NB4 (cell line): Measurements from ENCODE around the gene SLC51B.

Source experiments
- DNase-seq: peaks from one replicate; pipeline ENCODE4 v3.0.0; 2010; ENCODE audit warnings: low read depth
- H3K4me3 ChIP-seq: one replicate; pipeline ENCODE4 v1.5.1; 2011; ENCODE audit warnings: mild to moderate bottlenecking, low read depth, low read length, moderate library complexity
- CTCF ChIP-seq: IDR thresholded peaks from one replicate; pipeline ENCODE4 v1.5.1; 2012; ENCODE audit warnings: low read depth, low read length
- MAX ChIP-seq: IDR thresholded peaks from 2 replicates; pipeline ENCODE4 v1.6.1; 2011; ENCODE audit warnings: low read depth, low read length
- MYC ChIP-seq: IDR thresholded peaks from 2 replicates; pipeline ENCODE4 v1.6.1; 2011; ENCODE audit warnings: low read depth, low read length
- POLR2A ChIP-seq: IDR thresholded peaks from 2 replicates; pipeline ENCODE4 v1.6.1; 2011; ENCODE audit warnings: mild to moderate bottlenecking; ENCODE audit not compliant: insufficient read length; ENCODE audit errors: extremely low read depth

The SLC51B gene

GRCh38 chr15:65057549-65057940 lies 12.4 kb downstream of the SLC51B start:
- TF ChIP-seq POLR2A, result no peak
- no peak for TF ChIP-seq MYC
- TF ChIP-seq CTCF, result no peak
- TF ChIP-seq MAX, result no peak
- DNase-seq, result no peak
- no peak overlapping the region for H3K4me3 ChIP-seq

- DNase-seq, result no peak
- H3K4me3 ChIP-seq, result no peak overlapping the region
- no peak for TF ChIP-seq CTCF
These were observed 13.5 kb downstream of the SLC51B start for GRCh38 chr15:65058394-65059368.

GRCh38 chr15:65059369-65059750 lies 14.2 kb downstream of the SLC51B start:
- DNase-seq, result no peak
- H3K4me3 ChIP-seq, result no peak overlapping the region
- TF ChIP-seq CTCF, result no peak
- no peak for TF ChIP-seq MAX
- no peak for TF ChIP-seq MYC
- TF ChIP-seq POLR2A, result no peak

GRCh38 chr15:65059931-65060596 lies 14.9 kb downstream of the SLC51B start:
- no peak for DNase-seq
- no peak overlapping the region for H3K4me3 ChIP-seq
- TF ChIP-seq MAX (no peak), POLR2A (no peak)

GRCh38 chr15:65060641-65061397 lies 15.6 kb downstream of the SLC51B start:
- H3K4me3 ChIP-seq, result no peak overlapping the region
- DNase-seq, result no peak
- TF ChIP-seq CTCF (no peak), POLR2A (no peak), MAX (no peak), MYC (no peak)

- H3K4me3 ChIP-seq, result no peak overlapping the region
- TF ChIP-seq POLR2A (no peak), MAX (no peak), CTCF (no peak), MYC (no peak)
- no peak for DNase-seq
These were observed 16.9 kb downstream of the SLC51B start for GRCh38 chr15:65062061-65062460.
